Astrocyte (in vitro differentiated cells and primary cell): Measurements from ENCODE around the gene RFTN1. TPM values are rescaled to one million over a fixed set of nuclear protein-coding genes. Genes with fewer than 3 reads are reported as not detected.

Experiments
- DNase-seq: peaks from one replicate; pipeline ENCODE4 v3.0.0-alpha.2; 2010; ENCODE audit warnings: low read depth
- FAIRE-seq: peaks from 2 replicates; lab custom pipeline; 2011; peaks lifted over from hg19 to GRCh38; lab: Jason Lieb, UNC
- H2AFZ ChIP-seq: 2 replicates; pipeline ENCODE4 v1.6.0; 2012; ENCODE audit warnings: low read depth, low read length, inconsistent platforms
- H3K27ac ChIP-seq: 2 replicates; pipeline ENCODE4 v1.5.1; 2011; ENCODE audit warnings: low read depth, low read length, inconsistent platforms
- H3K27me3 ChIP-seq: 2 replicates; pipeline ENCODE4 v1.6.0; 2011; ENCODE audit warnings: low read length, inconsistent platforms; ENCODE audit not compliant: insufficient read depth
- H3K36me3 ChIP-seq: 2 replicates; pipeline ENCODE4 v1.5.1; 2011; ENCODE audit warnings: low read length, inconsistent platforms; ENCODE audit not compliant: insufficient read depth
- H3K4me1 ChIP-seq: 2 replicates; pipeline ENCODE4 v1.5.1; 2011; ENCODE audit warnings: low read length, inconsistent platforms; ENCODE audit not compliant: insufficient read depth
- H3K4me2 ChIP-seq: 2 replicates; pipeline ENCODE4 v1.6.0; 2012; ENCODE audit warnings: low read length, inconsistent platforms
- H3K4me3 ChIP-seq: 2 replicates; pipeline ENCODE4 v1.5.1; 2011; ENCODE audit warnings: low read depth, mild to moderate bottlenecking, low read length, inconsistent platforms; ENCODE audit not compliant: insufficient read depth
- H3K79me2 ChIP-seq: 2 replicates; pipeline ENCODE4 v1.6.0; 2012; ENCODE audit warnings: mild to moderate bottlenecking, low read length, inconsistent platforms; ENCODE audit not compliant: insufficient read depth
- H3K9ac ChIP-seq: 2 replicates; pipeline ENCODE4 v1.6.0; 2012; ENCODE audit warnings: mild to moderate bottlenecking, low read length, inconsistent platforms
- H3K9me3 ChIP-seq: 2 replicates; pipeline ENCODE4 v1.5.1; 2012; ENCODE audit warnings: low read depth, mild to moderate bottlenecking, low read length, inconsistent platforms; ENCODE audit not compliant: insufficient read depth
- H4K20me1 ChIP-seq: 2 replicates; pipeline ENCODE4 v1.6.0; 2012; ENCODE audit warnings: low read length, inconsistent platforms; ENCODE audit not compliant: insufficient read depth
- H3K27ac Mint-ChIP-seq: one replicate; pipeline ENCODE4 v1.8.0; 2021; ENCODE audit warnings: mild to moderate bottlenecking, mixed read lengths; ENCODE audit not compliant: unreplicated experiment
- H3K27me3 Mint-ChIP-seq: one replicate; pipeline ENCODE4 v1.8.0; 2021; ENCODE audit warnings: low read depth, mixed read lengths; ENCODE audit not compliant: unreplicated experiment
- H3K36me3 Mint-ChIP-seq: one replicate; pipeline ENCODE4 v1.8.0; 2021; ENCODE audit warnings: low read depth, mixed read lengths; ENCODE audit not compliant: unreplicated experiment
- H3K4me1 Mint-ChIP-seq: one replicate; pipeline ENCODE4 v1.8.0; 2021; ENCODE audit warnings: low read depth, mixed read lengths; ENCODE audit not compliant: unreplicated experiment
- H3K4me3 Mint-ChIP-seq: one replicate; pipeline ENCODE4 v1.8.0; 2021; ENCODE audit warnings: mild to moderate bottlenecking, moderate library complexity, mixed read lengths; ENCODE audit not compliant: unreplicated experiment
- H3K9me3 Mint-ChIP-seq: one replicate; pipeline ENCODE4 v1.8.0; 2021; ENCODE audit warnings: mild to moderate bottlenecking, mixed read lengths; ENCODE audit not compliant: unreplicated experiment
- CTCF ChIP-seq: IDR thresholded peaks from 2 replicates; pipeline ENCODE4 v1.5.1; 2011; ENCODE audit warnings: low read depth, mild to moderate bottlenecking, inconsistent platforms, low read length, moderate library complexity; ENCODE audit not compliant: insufficient read depth
- EZH2 ChIP-seq: IDR thresholded peaks from 2 replicates; pipeline ENCODE4 v1.6.1; 2012; ENCODE audit warnings: mild to moderate bottlenecking, low read length, inconsistent platforms; ENCODE audit not compliant: insufficient read depth
- total RNA-seq: library from RNA; stranded (reverse); gene quantifications from 2 replicates; pipeline ENCODE4 v1.2.1, GENCODE V29; 2021

RFTN1 gene
- total RNA-seq, 1 donor from 2014 or later, result 49.5 TPM

- Mint-ChIP-seq H3K9me3 (no peaks in the 10 kb centered on the region), H3K4me1 (peaks cover 12% of the 10 kb centered on the region), H3K27ac (no peak overlapping the region), H3K4me3 (no peak overlapping the region), H3K36me3 (peaks cover 15% of the 10 kb centered on the region), H3K27me3 (no peaks in the 10 kb centered on the region)
- Histone ChIP-seq H3K4me3 (no peak overlapping the region), H2AFZ (no peak overlapping the region), H4K20me1 (peaks cover 14% of the 10 kb centered on the region), H3K9me3 (peaks cover 4% of the 10 kb centered on the region), H3K9ac (no peak overlapping the region), H3K36me3 (peaks cover 13% of the 10 kb centered on the region), H3K4me1 (peaks cover 8% of the 10 kb centered on the region), H3K79me2 (peaks cover 2% of the 10 kb centered on the region), H3K4me2 (no peak overlapping the region), H3K27me3 (no peaks in the 10 kb centered on the region), H3K27ac (no peak overlapping the region)
- no peak for DNase-seq
- FAIRE-seq, result no peak
- TF ChIP-seq CTCF (no peak), EZH2 (no peak)
Observed at GRCh38 chr3:16379838-16380237, 133.7 kb downstream of the RFTN1 start.

DNA sequence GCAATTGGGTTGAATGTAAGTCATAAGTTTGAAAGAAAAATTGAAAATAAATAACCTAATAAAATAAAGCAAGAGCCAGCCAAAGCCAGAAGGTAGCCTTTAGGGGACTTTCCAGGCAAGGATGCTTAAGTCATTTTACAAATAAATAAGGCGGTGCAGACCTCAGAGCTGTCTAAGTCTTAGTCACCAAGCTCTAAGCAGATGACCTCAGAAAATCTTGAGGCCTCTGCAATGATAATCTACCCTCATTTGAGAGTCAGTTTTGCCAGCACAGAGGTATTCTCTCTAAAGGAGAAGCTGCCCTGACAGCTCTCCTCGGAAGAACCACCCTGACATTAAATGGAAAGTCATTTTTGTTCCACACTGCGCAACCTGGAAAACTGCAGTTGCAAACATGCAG, 134.6 kb downstream of the RFTN1 start:
- Histone ChIP-seq H3K4me2 (no peak overlapping the region), H3K36me3 (peaks cover 13% of the 10 kb centered on the region), H3K27ac (peak overlapping the region; percentile 26), H3K9ac (no peak overlapping the region), H2AFZ (no peak overlapping the region), H3K27me3 (no peaks in the 10 kb centered on the region), H3K4me1 (peaks cover 8% of the 10 kb centered on the region), H3K4me3 (no peak overlapping the region), H3K9me3 (peaks cover 4% of the 10 kb centered on the region), H4K20me1 (peaks cover 12% of the 10 kb centered on the region), H3K79me2 (no peaks in the 10 kb centered on the region)
- Mint-ChIP-seq H3K27me3 (no peaks in the 10 kb centered on the region), H3K27ac (no peak overlapping the region), H3K4me3 (no peak overlapping the region), H3K36me3 (peaks cover 18% of the 10 kb centered on the region), H3K9me3 (no peaks in the 10 kb centered on the region), H3K4me1 (peaks cover 12% of the 10 kb centered on the region)
- FAIRE-seq (no peak), DNase-seq (peak; percentile 63)
- no peak for TF ChIP-seq EZH2
- no peak for TF ChIP-seq CTCF

- no peak overlapping the region for H3K4me3 Mint-ChIP-seq
- H3K36me3 Mint-ChIP-seq, result peaks cover 20% of the 10 kb centered on the region
- no peak for DNase-seq
- Histone ChIP-seq H3K4me1 (peaks cover 8% of the 10 kb centered on the region), H3K9me3 (peaks cover 4% of the 10 kb centered on the region), H3K9ac (no peak overlapping the region), H4K20me1 (peaks cover 8% of the 10 kb centered on the region), H3K79me2 (no peaks in the 10 kb centered on the region), H2AFZ (no peak overlapping the region), H3K36me3 (peaks cover 13% of the 10 kb centered on the region), H3K27ac (peak overlapping the region; percentile 26), H3K27me3 (no peaks in the 10 kb centered on the region), H3K4me2 (no peak overlapping the region), H3K4me3 (no peak overlapping the region)
- H3K4me1 Mint-ChIP-seq, result peaks cover 12% of the 10 kb centered on the region
- no peaks in the 10 kb centered on the region for H3K27me3 Mint-ChIP-seq
- H3K27ac Mint-ChIP-seq, result no peak overlapping the region
- no peaks in the 10 kb centered on the region for H3K9me3 Mint-ChIP-seq
- no peak for FAIRE-seq
- TF ChIP-seq CTCF (no peak), EZH2 (no peak)
Observed at GRCh38 chr3:16378415-16378814, 135.1 kb downstream of the RFTN1 start.
